GM21360 (cell line): ENCODE results near the gene MTRF1L.
"Not testable (repeated sequence)": the region's sequence is repeated elsewhere in the genome, so short reads cannot be mapped to it uniquely, and the experiment has no call there.

ENCODE experiments used
- ATAC-seq: cut with Tn5 transposase; IDR thresholded peaks from one replicate; pipeline ENCODE4 v1.9.1; 2021; ENCODE audit warnings: mild to moderate bottlenecking, moderate library complexity; ENCODE audit not compliant: unreplicated experiment

The MTRF1L gene

DNA sequence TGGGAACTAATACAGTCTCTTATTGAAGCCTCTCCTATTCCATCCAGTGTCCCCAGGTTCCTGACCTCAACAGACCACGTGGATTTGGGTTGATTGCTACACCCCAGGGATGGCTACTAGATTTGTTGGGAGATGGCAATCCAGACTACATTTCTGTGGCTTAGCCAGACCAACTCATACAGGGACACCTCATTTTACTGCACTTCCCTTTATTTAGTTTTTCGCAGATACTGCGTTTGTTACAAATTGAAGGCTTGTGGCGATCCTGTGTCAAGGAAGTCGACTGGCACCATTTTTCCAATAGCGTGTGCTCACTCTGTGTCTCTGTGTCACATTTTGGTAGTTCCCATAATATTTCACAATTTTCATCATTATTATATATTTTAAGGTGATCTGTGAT is 10.3 kb upstream of the MTRF1L start:
- ATAC-seq, result no peak

DNA sequence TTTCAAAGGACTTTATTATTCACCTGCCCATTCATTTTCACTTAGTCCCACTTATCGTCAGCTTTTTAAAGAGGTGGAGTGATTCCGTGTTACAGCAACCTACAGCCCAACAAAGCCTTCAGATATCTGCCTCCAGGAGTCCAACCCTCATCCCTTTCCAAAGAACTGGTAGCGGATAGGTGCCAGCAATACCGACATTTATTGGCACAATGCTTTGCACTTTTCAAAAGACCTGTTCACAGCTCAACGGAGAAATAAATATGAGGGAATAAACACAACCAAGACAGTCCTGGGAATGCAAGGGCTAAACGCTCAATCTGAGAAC is 819 bp upstream of the MTRF1L start:
- ATAC-seq, result peak; percentile 2

DNA sequence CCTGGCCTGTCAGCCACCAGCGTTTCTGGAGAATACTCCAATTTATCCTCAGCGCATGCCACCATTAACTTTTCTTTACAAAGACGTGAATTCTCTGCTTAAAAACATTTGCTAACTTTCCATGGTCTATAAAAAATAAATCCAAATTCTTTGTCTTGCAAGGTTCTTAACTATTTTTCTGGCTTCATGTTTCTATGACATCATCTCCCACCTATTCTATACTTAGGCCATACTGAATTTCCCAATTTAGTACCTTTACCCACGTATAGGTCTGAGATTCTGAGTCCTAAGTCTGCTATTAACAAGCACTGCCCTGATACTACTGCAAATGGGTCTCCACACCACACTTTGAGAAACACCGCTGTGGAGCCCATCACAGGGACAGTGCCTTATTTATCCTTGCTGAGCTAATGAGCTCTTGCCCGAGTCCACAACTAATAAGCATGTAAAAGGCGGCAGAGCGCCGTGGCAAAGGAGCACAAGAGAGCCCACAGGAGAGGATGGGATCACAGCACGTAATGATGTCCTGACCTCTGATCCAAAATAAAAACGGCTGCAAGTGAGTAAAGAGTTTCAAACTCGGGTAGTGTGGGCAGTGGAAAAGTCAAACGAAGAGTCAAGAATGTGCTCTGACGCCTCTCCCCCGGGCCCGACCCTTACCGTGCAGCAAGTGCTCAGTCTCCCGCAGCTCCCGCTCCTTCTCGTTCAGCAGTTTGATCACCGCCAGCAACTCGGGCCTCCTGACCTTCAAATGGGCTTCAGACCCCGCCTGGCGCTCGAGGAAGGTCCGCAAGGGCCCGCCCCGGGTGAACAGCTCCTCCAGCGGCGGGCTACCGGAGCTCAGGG is 519 bp downstream of the MTRF1L start:
- ATAC-seq, result peak; percentile 16

DNA sequence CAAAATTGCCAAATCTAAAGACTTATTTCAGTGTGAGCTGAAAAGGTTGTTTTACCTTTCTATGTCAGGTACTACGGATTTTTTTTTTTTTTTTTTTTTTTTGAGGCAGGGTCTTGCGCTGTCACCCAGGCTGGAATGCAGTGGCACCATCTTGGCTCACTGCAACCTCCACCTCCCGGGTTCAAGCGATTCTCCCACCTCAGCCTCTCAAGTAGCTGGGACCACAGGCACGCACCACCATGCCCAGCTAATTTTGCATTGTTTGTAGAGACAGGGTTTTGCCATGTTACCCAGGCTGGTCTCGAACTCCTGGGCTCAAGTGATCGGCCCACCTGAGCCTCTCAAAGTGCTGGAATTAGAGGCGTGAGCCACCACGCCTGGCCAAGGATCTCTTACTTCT is 1.7 kb downstream of the MTRF1L start:
- ATAC-seq, result not testable (repeated sequence)

DNA sequence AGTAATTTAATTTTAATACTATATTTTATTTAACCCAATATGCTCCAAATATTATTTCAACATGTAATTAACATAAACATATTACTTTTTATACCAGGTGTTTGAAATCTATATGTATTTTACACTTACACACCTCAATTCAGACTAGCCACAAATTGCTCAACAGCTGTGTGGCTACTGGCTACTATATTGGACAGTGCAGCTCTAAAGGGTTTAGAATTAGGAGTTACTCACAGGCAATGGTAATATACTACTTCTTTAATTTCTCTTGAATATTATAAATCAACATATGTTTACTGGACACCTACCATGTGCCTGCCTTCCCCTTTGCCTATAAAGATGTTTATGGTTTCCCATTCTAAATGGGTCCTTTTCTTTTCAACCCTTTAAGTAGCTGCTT is 2.3 kb downstream of the MTRF1L start:
- no peak for ATAC-seq

DNA sequence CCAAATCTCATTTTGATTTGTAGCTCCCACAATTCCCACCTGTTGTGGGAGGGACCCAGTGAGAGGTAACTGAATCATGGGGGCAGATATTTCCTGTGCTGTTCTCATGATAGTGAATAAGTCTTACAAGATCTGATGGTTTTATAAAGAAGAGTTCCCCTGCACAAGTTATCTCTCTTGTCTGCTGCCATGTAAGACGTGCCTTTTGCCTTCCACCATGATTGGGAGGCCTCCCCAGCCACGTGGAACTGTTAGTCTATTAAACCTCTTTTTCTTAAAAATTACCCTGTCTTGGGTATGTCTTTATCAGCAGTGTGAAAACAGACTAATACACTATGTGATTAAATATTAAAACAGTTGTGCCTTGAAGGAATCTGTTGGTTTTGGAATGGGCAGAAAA is 3.0 kb downstream of the MTRF1L start:
- not testable (repeated sequence) for ATAC-seq

DNA sequence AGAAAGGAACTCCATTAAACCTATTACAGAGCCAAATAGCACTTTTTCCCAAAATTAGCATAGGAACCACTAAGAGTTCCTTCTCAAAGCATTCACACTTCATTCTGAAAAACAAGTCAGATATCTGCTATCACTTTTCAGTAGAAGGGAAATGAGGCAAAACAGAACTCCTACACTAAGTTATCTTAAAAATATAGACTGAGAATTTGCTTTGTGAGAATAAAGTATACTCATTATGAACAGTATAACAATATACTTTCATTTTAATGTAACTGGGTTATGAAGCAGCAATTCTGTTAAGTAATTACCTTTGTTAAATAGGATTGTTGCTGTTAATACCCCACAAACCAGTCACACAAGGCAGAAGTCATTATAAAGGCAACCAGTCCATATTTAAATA is 8.7 kb downstream of the MTRF1L start:
- no peak for ATAC-seq

DNA sequence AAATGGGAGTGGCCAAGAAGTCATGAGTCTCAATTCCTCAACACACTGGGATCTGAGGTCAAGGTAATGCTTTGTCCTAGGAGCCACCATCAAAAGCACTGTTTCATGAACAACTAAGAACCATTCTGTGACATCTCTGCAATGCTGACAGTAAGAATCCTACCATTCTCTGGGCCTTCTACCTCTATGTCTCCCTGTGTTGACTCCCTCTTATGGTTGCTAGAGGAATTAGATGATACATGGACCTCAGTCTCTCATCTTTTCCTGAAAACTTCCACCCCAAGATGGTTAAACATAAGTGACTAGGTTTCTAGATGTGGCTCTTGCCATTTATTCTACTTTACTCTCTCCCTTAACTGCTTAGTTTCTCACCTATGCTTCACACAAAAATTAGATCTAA is 9.1 kb downstream of the MTRF1L start:
- ATAC-seq, result no peak

DNA sequence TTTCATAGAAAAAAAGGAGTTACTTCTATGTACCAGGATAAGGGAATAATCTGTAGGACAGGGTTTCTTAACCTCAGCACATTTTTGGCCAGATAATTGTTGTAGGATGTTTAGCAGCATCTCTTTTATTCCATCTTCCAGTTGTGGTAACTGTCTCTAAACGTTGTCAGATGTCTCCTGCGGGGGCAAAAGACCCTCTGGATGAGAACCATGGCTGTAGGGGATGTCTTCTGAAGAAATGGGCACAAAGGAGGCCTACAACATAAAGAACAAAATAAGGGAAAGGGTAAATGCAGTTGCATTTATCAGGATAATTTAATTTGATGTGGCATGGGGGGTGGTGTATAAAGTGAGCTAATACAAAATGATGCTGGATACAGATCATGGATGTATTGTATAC is 15.5 kb downstream of the MTRF1L start:
- ATAC-seq, result no peak

DNA sequence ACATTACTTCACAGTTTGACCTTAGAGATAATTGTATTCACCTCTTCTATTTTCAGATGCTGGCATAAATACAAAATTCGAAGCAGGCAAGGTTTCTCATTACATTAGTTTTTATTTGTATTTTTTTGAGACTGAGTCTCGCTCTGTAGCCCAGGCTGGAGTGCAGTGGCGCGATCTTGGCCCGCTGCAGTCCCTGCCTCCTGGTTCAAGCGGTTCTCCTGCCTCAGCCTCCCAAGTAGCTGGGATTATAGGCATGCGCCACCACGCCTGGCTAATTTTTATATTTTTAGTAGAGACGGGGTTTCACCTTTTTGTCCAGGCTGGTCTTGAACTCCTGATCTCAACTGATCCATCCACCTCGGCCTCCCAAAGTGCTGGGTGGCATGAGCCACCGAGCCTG is 17.2 kb downstream of the MTRF1L start:
- not testable (repeated sequence) for ATAC-seq

DNA sequence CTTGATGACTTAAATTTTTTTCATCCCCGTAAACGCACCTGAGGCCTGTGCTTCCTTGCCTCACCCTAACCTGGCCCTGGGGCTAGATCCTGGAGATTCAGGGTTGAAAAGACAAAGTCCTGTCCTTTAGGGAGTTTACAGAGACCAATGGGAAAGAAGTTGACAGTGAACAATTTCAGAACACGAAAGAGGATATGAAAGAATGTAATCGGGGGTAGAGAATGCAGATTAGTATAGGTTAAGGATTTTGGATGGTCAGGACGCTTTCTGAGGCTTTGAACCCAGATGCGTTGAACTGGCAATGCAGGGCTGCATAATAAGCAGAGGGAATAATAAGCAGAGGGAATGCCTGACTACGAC is 18.0 kb downstream of the MTRF1L start:
- ATAC-seq, result peak; percentile 28

DNA sequence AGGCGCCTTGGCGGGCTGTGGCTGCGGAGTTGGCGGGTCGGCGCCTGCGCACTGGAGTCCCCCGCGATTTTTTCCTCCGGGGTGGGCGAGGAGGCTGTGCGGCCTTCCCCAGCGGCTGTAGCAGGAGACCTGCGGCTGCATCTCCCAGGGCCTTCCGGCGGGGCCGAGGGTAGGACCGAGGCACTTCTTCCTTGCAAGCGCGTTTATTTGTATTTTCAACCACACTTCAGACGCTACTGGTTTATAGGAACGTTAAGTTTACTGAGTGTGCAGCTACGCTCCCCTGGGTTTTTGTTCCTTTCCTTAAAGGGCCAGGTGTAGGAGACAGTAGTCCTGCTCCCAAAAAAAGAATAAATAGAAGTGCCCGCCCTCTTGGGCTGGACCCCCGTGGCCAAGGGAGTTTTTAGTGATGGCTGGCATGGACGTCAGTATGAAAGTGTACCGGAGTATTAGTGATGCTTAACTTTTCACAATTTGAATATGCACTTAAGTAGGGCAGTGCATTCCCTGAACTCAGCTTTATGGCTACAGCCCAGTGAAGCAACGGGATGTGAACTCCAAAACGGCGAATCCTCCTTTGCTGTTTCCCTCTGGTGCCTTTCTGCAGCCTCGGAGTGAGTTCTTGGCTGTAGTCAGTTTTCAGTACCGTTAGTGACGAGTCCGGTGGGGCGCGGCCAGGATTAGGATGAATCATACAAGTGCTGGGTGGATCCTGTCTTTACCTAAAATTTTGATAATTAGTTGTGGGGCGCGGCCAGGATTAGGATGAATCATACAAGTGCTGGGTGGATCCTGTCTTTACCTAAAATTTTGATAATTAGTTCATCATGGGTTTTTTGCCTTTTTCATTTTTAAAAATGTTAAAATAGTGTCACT is 18.6 kb downstream of the MTRF1L start:
- peak; percentile 21 for ATAC-seq

DNA sequence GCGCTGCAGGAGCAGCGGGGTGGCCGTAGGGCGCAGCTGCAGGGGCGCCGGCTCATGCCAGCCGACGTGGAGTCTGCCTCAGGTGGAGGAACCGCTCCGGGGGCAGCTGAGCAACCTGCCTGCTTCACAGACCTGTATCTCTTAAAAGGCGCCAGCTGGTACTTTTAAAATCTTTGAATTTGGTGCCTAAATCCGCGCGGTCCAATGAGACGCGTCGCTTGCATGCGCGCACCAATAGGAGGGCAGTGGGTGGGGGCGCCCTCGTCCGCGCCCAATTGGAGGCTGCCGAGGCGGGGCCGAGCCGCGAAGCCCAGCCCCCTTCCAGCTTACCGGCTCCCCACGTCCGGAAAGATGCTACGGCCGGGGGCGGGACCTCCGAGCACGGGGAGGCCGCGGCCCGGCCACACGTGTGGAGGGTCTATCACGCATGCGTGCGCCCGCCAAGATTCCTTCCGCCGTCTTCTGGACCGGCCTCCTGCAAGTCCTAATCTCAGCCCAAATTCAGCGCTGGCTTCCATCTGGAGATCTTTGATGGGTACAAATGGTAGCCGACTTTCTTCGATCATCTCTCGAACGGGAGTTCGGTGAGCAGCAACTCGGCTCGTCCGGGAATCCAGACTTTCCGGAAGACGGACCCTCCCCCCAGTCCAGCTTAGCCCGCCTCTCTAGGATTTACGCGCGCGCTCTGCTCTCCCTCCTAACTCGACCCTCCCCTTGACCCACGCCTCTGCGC is 19.4 kb downstream of the MTRF1L start, which contains the start of gene FBXO5:
TSS of gene FBXO5 (minus strand) at position 138 of the 733 bp plus-strand sequence. CDS start at position 56, 82 bp downstream.
- ATAC-seq, result peak; percentile 81

DNA sequence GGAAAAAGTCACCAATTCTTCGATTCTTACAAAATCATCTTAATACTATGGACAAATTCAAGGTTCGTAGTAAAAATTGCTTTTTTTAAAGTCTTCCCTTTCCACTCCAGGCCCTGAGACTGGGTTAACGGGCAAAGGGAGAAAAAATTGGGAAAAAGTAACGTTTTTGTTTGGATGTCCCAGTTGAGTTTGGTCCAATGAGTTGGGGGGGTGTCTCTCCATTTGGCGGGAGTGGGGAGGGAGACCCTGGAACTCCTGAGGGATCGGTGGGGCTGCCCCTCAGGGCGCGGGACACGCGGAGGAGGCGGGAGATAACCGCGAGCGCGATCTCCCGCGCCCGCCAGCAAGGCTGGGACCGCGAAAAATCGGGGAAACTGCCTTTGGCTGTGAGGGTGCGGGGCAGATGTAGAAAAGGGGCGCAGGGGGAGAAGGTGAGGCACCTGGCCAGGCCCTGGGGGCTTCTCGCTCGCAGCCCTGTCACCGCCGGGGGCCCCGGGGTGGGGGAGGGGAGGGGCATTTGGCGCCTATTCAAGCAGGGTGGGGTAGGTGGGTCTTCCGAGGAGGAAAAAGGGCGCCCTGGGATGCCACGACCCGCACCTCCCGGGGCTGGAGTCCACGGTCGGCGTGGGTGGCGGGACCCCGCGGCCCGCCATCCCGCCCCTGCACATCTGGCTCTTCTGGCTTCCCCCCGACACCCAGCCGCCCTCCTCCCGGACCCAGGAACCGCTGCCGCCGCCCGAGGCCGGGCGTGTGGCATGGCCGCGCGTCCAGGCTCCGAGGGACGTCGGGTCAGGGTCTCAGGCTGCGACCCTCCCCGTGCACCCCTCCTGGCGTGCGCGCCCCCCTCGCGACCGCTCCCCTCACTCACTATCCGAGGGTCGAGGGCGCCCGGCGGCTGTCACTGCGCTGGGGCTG is 20.3 kb downstream of the MTRF1L start:
- no peak for ATAC-seq

DNA sequence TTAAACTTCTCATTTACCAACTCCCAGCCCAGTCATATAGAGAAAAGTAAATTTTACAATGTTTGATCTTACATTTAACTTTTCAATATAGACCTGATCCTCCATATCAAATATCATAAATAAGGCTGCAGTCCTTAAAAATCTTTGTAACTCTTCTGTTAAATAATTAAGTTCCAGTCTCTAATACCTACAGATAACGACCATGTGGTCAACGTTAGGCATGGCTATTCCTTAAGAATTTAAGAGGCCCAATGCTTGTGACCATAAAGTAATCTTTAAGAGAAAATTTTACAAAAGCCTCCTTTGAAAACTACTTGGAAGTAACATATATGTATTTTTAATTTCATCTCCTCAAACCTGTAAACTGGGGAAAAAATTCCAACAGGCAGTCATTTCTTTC is 21.3 kb downstream of the MTRF1L start:
- ATAC-seq, result no peak

DNA sequence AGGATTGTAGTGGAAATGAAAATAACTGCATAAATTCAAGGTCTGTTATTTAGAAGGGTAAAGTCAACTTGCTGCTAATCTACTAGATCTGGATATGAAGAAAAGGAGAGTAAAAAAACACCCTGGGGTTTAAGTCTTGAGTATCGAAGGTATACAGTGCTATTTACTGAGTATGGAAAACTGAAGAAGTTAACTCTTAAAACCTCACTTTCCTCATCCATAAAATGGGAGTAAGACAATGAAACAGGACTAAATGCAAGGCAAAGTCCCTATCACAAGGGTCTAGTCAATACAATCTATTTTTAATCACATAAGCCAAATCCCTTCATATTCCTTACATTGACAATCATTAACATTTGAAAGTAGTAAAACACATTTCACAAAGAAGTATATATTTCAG is 21.9 kb downstream of the MTRF1L start:
- ATAC-seq, result no peak

DNA sequence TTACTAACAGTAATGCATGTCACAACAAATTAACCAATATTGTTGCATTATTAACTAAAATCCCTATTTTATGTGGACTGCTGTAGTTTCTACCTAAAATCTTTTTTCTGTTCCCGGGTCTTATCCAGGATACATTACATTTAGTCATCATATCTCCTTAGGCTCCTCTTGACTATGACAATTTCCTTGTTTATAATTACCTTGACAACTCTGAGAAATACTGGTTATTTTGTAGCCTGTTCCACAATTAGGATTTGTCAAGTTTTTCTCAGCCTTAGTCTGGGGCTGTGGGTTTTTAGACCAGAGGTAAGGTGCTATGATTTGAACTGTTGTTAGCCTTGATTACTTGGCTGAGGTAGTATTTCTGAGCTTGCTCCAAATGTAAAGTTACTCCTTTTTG is 23.4 kb downstream of the MTRF1L start:
- ATAC-seq, result no peak

DNA sequence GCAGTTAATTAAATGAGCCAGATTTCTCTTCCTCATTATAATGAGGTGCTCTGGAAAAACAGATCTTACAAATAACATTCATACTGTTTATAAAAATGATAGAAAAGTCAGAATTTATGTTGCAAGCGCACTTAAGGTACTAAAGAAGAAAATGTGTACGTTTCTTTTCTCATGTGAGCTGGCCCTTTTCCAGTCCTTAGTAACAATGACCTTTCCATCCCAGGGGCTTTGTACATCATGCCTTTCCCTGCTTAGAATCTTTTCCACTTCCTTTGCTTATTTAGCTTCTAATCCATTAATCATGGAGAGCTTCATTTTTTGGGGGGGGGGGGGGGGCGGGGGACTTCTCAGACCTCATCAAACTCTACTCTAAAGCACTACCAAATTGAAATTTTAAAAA is 24.5 kb downstream of the MTRF1L start:
- no peak for ATAC-seq

DNA sequence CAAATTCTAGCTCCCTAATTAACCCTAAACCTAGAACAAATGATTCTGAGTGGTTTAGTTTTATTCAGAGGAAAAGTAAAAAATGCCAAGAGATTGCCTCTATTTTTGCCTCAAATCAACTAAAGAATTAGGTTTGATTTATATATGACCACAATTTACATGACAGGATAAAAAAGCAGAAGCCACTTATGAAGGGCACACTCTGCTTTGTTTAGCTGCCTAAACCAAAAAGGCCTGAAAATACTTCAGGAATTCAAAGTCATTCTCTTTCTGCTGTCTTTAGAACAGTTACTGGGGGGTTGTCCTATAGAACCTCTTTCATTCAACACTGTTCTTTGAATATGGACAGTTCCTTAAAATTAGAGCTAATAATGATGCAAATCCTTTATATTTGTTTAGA is 25.0 kb downstream of the MTRF1L start:
- no peak for ATAC-seq

DNA sequence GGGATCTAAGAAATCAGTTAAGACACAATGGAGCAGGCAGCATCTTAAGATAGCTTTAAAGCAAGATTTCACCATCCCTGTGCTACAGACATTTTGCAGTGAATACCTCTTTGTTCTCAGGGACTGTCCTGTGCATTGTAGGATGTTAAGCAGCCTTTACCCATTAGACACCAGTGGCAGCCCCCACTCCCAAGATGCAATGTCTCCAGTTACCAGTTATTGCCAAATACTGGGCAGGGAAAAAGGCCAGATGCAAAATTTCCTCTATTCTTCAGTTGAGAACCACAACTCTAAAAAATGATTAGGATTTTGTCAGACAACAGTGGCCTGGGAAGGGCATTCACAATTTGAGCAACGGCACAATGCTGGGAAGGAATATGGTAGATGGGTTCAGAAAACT is 25.8 kb downstream of the MTRF1L start:
- ATAC-seq, result no peak
